Stomach (tissue), 9 donors: ENCODE data around the gene WWOX. TPM values are rescaled to one million over a fixed set of nuclear protein-coding genes. Genes with fewer than 3 reads are reported as not detected.

Experiments
- DNase-seq, 2 donors: peaks; one replicate each; pipeline versions ENCODE4 v3.0.0 to v3.0.0-alpha.2; 2013 to 2019
- H3K27ac ChIP-seq, 5 donors: fragments of 200-600 bp in 4 of 5; sonication (generic) in 4 of 5; one replicate each; pipeline ENCODE4 v1.5.1; 2013 to 2019; ENCODE audit warnings: mild to moderate bottlenecking in 1 of 5, moderate library complexity in 1 of 5
- H3K27me3 ChIP-seq, 3 donors: fragments of 200-600 bp; sonication (generic); one replicate each; pipeline ENCODE4 v1.5.1; 2017 to 2019; ENCODE audit warnings: mixed run types in 1 of 3
- H3K36me3 ChIP-seq, 4 donors: fragments of 200-600 bp; sonication (generic); 1 replicate in 3 of 4; 2 replicates in 1 of 4; pipeline ENCODE4 v1.5.1; 2016 to 2019
- H3K4me1 ChIP-seq, 4 donors: fragments of 200-600 bp; sonication (generic); one replicate each; pipeline ENCODE4 v1.5.1; 2016 to 2019
- H3K4me3 ChIP-seq, 4 donors: fragments of 200-600 bp; sonication (generic) in 3 of 4; one replicate each; pipeline ENCODE4 v1.5.1; 2016 to 2019; ENCODE audit warnings: mild to moderate bottlenecking in 1 of 4
- H3K9me3 ChIP-seq, 4 donors: fragments of 200-600 bp; sonication (generic); one replicate each; pipeline ENCODE4 v1.5.1; 2016 to 2019
- CTCF ChIP-seq, 7 experiments: fragments of 450-650 bp in 4 of 7; fragments of 200-600 bp in 3 of 7; sonication (generic) in 3 of 7; IDR thresholded peaks; one replicate each; pipeline ENCODE4 v1.5.1; 2016 to 2019; ENCODE audit warnings: antibody characterized with exemption in 7 of 7, control low read depth in 2 of 7, mild to moderate bottlenecking in 1 of 7
- EP300 ChIP-seq: sonication (generic); formaldehyde crosslinking; IDR thresholded peaks from one replicate; pipeline ENCODE4 v1.6.1; 2017; ENCODE audit warnings: antibody characterized with exemption
- POLR2A ChIP-seq, 4 donors: fragments of 450-650 bp; IDR thresholded peaks; one replicate each; pipeline ENCODE4 v1.6.1; 2016; ENCODE audit warnings: antibody characterized with exemption in 4 of 4, control low read depth in 2 of 4, mild to moderate bottlenecking in 1 of 4, moderate library complexity in 1 of 4
- POLR2AphosphoS5 ChIP-seq, 3 donors: sonication (generic); formaldehyde crosslinking; IDR thresholded peaks; one replicate each; pipeline ENCODE4 v1.6.1; 2016; ENCODE audit warnings: antibody characterized with exemption in 3 of 3
- WGBS, 5 donors: extraction: QIAGEN DNeasy Blood & Tissue Kit in 3 of 5; methylation state at CpG; one replicate each; pipeline versions ENCODE4 v1.1.5 to v1.1.7; 2013 to 2018; 5-methylcytosine and 5-hydroxymethylcytosine counted together
- intact Hi-C: fragments of 100-400 bp; cut with DNase I; formaldehyde crosslinking; loops from one replicate; pipeline ENCODE4 v1.15.1; 2023; ENCODE audit warnings: low total_unique reads
- polyA plus RNA-seq, 3 donors: library from polyadenylated mRNA; stranded (reverse); fragments of 200-250 nt; gene quantifications; one replicate each; pipeline ENCODE4 v1.2.3, GENCODE V29; 2013
- total RNA-seq, 5 donors: library from RNA; depleted of rRNA; stranded (reverse); fragments of >200 nt; gene quantifications; one replicate each; pipeline versions ENCODE4 v1.1.0 to v1.2.3, GENCODE V29; 2014 to 2016
- donor health status: healthy with polysubstance abuse.
- donor health status: Bipolar disorder and iron deficiency.
- donor health status: healthy.

The WWOX gene
- total and polyA plus RNA-seq, 8 donors, result 7.7 to 129 (median 48.7) TPM

GRCh38 chr16:78195797-78196196, 96.3 kb downstream of the WWOX start:
- no peaks in the 10 kb centered on the region for H3K9me3 ChIP-seq
- intact Hi-C loops, result no loop called here
- 60 to 75% (median 68%) methylated on average over 4 of the region's 4 CpGs for WGBS, 5 donors
- TF ChIP-seq POLR2A (IDR thresholded peaks at IDR 0.05) (no peak), POLR2AphosphoS5 (IDR thresholded peaks at IDR 0.05) (no peak), EP300 (no peak), CTCF (IDR thresholded peaks at IDR 0.05) (no peak)
- DNase-seq, result no peak
- no peak overlapping the region for H3K4me3 ChIP-seq
- no peaks in the 10 kb centered on the region for H3K27me3 ChIP-seq
- no peak overlapping the region for H3K27ac ChIP-seq
- no peaks in the 10 kb centered on the region for H3K36me3 ChIP-seq
- peaks cover 0 to 18% (median 14%) of the 10 kb centered on the region in 4 donors for H3K4me1 ChIP-seq

GRCh38 chr16:78196502-78196901, 97.0 kb downstream of the WWOX start:
- peaks cover 0 to 22% (median 18%) of the 10 kb centered on the region in 4 donors for H3K4me1 ChIP-seq
- no peak for TF ChIP-seq CTCF (IDR thresholded peaks at IDR 0.05)
- TF ChIP-seq POLR2AphosphoS5 (IDR thresholded peaks at IDR 0.05), result no peak
- TF ChIP-seq EP300, result no peak
- no peak for TF ChIP-seq POLR2A (IDR thresholded peaks at IDR 0.05)

GRCh38 chr16:78198288-78198687, 98.8 kb downstream of the WWOX start:
- Histone ChIP-seq H3K4me3 (no peak overlapping the region), H3K4me1 (peaks cover 0 to 22% (median 18%) of the 10 kb centered on the region in 4 donors), H3K9me3 (no peaks in the 10 kb centered on the region), H3K36me3 (no peaks in the 10 kb centered on the region), H3K27ac (no peak overlapping the region), H3K27me3 (no peaks in the 10 kb centered on the region)
- WGBS, 5 donors, result 75 to 90% (median 85%) methylated on average over 5 of the region's 5 CpGs
- DNase-seq, result no peak
- intact Hi-C loops, result no loop called here
- TF ChIP-seq CTCF (IDR thresholded peaks at IDR 0.05) (no peak), POLR2AphosphoS5 (IDR thresholded peaks at IDR 0.05) (no peak), POLR2A (IDR thresholded peaks at IDR 0.05) (no peak), EP300 (no peak)

More at GRCh38 chr16:78196502-78196901, 97.0 kb downstream of the WWOX start:
- 35 to 64% (median 60%) methylated on average over 2 of the region's 2 CpGs for WGBS, 5 donors
- H3K4me3 ChIP-seq, result no peak overlapping the region
- no peak for DNase-seq
- intact Hi-C loops, result no loop called here
- H3K27me3 ChIP-seq, result no peaks in the 10 kb centered on the region
- H3K9me3 ChIP-seq, result no peaks in the 10 kb centered on the region
- H3K36me3 ChIP-seq, result no peaks in the 10 kb centered on the region
- H3K27ac ChIP-seq, result no peak overlapping the region

- peak overlapping the region in 1 of 5 donors; percentile 34 for H3K27ac ChIP-seq
- TF ChIP-seq EP300 (no peak), POLR2A (IDR thresholded peaks at IDR 0.05) (no peak), POLR2AphosphoS5 (IDR thresholded peaks at IDR 0.05) (no peak), CTCF (IDR thresholded peaks at IDR 0.05) (no peak)
- H3K27me3 ChIP-seq, result no peaks in the 10 kb centered on the region
- H3K9me3 ChIP-seq, result no peaks in the 10 kb centered on the region
- intact Hi-C loops, result no loop called here
- no peak overlapping the region for H3K4me3 ChIP-seq
- WGBS, 5 donors, result 65 to 78% (median 73%) methylated on average over 7 of the region's 7 CpGs
- no peaks in the 10 kb centered on the region for H3K36me3 ChIP-seq
- DNase-seq, result peak in 1 of 2 donors; percentile 23
- peaks cover 0 to 22% (median 18%) of the 10 kb centered on the region in 4 donors for H3K4me1 ChIP-seq
These were observed 100.0 kb downstream of the WWOX start for GRCh38 chr16:78199325-78200022.
